Stomach (tissue), 4 donors: ENCODE measurements around the gene SLC25A48.

Experiments
- EP300 ChIP-seq: sonication (generic); formaldehyde crosslinking; IDR thresholded peaks from one replicate; pipeline ENCODE4 v1.6.1; 2017; ENCODE audit warnings: antibody characterized with exemption
- POLR2A ChIP-seq, 4 donors: fragments of 450-650 bp; IDR thresholded peaks; one replicate each; pipeline ENCODE4 v1.6.1; 2016; ENCODE audit warnings: antibody characterized with exemption in 4 of 4, control low read depth in 2 of 4, mild to moderate bottlenecking in 1 of 4, moderate library complexity in 1 of 4
- POLR2AphosphoS5 ChIP-seq, 3 donors: sonication (generic); formaldehyde crosslinking; IDR thresholded peaks; one replicate each; pipeline ENCODE4 v1.6.1; 2016; ENCODE audit warnings: antibody characterized with exemption in 3 of 3
- TF ChIP-seq, protein P1 (sequence below), 7 experiments: fragments of 450-650 bp in 4 of 7; fragments of 200-600 bp in 3 of 7; sonication (generic) in 3 of 7; IDR thresholded peaks; one replicate each; pipeline ENCODE4 v1.5.1; 2016 to 2019; ENCODE audit warnings: antibody characterized with exemption in 7 of 7, control low read depth in 2 of 7, mild to moderate bottlenecking in 1 of 7

DNA sequence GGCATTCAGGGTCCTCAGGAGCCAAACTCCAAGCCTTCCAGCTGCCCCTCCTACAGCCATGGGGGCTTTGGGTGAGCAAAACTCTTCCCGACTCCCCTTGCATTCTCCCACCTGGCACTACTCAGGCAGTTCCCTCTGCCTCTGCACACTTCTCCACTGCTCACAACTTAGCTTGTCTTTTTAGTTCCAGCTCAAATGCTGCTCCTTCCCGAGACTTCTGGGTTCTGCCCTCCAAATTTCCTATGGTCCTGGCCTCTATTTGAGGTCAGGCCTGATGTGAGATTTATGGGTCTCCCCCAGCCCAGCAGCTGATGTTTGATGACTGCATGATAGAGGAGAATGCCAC is 5.7 kb upstream of the SLC25A48 start:
- TF ChIP-seq, protein P1, sequence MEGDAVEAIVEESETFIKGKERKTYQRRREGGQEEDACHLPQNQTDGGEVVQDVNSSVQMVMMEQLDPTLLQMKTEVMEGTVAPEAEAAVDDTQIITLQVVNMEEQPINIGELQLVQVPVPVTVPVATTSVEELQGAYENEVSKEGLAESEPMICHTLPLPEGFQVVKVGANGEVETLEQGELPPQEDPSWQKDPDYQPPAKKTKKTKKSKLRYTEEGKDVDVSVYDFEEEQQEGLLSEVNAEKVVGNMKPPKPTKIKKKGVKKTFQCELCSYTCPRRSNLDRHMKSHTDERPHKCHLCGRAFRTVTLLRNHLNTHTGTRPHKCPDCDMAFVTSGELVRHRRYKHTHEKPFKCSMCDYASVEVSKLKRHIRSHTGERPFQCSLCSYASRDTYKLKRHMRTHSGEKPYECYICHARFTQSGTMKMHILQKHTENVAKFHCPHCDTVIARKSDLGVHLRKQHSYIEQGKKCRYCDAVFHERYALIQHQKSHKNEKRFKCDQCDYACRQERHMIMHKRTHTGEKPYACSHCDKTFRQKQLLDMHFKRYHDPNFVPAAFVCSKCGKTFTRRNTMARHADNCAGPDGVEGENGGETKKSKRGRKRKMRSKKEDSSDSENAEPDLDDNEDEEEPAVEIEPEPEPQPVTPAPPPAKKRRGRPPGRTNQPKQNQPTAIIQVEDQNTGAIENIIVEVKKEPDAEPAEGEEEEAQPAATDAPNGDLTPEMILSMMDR (IDR thresholded peaks at IDR 0.05) = no peak
- no peak for TF ChIP-seq POLR2AphosphoS5 (IDR thresholded peaks at IDR 0.05)
- no peak for TF ChIP-seq POLR2A (IDR thresholded peaks at IDR 0.05)
- TF ChIP-seq EP300 = no peak
